KG1 (cell line): Measurements from ENCODE around the gene USP10.
"Not testable (repeated sequence)": the region's sequence is repeated elsewhere in the genome, so short reads cannot be mapped to it uniquely, and the experiment has no call there.

Experiments
- DNase-seq: peaks from one replicate; lab custom pipeline; 2025; lab: John Stamatoyannopoulos, UW

USP10 gene

DNA sequence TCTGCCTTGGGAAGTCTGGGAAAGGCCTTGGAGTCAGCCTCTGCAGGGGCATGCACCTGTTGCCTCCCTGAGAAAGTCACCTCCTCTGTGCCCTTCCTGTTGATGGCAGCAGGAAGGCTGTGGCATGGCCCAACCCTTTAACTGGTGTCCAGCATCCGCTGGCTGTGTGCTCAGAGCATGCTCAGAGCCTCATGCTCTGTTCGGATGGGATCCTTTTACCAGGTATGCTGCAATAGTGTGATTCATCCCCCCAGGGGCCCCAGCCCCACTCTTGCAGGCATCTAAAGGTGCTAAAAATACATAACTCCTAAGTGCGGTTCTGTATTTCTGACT, 26.6 kb upstream of the USP10 start:
- no peak for DNase-seq

DNA sequence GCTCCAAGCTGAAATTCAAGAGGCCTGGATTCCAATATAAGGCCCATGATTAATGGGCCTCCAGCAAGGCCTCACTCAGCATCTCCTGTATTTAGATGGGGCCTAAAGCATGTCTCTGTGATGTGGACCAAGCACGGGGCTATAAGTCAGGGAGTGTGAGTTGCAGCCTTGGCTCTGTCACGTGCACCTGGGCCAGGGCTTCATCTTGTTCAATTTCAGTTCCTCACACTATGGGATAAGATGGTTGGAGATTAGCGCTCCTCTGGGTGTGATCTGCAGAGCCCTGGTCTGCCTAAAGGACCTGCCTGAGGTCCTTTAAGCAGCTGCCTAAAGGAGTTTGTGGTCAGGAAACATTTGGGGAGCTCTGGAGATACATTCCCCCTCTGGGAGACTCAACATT, 26.2 kb upstream of the USP10 start:
- no peak for DNase-seq

- no peak for DNase-seq
Measured at GRCh38 chr16:84675423-84675822, 24.4 kb upstream of the USP10 start.

DNA sequence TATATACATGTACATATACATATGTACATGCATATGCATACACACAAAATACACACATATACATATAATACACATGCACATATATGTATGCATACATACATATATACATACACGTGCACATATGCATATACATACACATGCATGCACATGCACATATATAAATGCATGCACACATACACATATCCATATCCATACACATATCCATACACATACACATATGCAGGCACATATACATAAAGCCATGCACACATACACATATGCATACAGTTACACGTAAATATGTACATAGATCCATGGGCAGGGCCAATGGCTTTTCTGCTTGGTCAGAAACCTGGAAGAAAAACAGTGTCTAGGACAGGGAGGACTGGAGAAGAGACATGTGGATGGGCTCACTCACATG, 23.9 kb upstream of the USP10 start:
- DNase-seq: no peak

GRCh38 chr16:84677017-84677803, 22.6 kb upstream of the USP10 start:
- DNase-seq: no peak

DNA sequence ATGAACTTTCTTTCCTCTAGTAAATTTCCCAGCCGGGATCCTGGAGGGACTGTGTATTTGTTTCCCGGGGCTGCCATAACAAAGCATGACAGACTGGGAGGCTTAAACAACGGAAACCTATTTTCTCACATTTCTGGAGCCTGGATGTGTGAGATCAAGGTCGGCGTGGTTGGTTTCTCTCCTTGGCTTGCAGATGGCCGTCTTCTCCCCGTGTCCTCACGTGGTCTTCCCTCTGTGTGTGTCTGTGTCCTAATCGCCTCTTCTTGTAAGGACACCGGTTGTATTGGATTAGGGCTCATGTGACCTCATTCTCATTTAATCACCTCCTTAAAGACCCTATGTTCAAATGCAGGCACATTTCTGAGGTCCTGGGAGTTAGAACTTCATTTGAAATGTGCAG, 22.0 kb upstream of the USP10 start:
- DNase-seq: no peak

DNA sequence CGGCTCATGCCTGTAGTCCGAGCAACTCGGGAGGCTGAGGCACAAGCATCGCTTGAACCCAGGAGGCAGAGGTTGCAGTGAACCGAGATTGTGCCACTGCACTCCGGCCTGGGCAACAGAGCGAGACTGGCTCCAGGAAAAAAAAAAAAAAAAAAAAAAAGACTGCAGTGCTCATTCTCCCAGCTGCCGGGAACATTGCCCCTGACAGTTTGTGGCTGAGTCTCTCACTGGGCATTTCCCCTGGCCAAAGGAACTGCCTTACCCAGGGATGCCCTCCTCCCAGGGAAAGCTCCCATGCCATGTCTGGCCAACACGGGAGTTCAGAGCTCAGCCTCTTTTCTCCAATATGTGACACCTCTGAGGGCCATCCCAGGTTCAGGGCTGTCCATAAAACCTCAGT, 21.3 kb upstream of the USP10 start:
- DNase-seq: no peak

- DNase-seq: no peak
Measured at GRCh38 chr16:84680165-84680842, 19.5 kb upstream of the USP10 start.

GRCh38 chr16:84680843-84681629, 18.8 kb upstream of the USP10 start:
- no peak for DNase-seq

DNA sequence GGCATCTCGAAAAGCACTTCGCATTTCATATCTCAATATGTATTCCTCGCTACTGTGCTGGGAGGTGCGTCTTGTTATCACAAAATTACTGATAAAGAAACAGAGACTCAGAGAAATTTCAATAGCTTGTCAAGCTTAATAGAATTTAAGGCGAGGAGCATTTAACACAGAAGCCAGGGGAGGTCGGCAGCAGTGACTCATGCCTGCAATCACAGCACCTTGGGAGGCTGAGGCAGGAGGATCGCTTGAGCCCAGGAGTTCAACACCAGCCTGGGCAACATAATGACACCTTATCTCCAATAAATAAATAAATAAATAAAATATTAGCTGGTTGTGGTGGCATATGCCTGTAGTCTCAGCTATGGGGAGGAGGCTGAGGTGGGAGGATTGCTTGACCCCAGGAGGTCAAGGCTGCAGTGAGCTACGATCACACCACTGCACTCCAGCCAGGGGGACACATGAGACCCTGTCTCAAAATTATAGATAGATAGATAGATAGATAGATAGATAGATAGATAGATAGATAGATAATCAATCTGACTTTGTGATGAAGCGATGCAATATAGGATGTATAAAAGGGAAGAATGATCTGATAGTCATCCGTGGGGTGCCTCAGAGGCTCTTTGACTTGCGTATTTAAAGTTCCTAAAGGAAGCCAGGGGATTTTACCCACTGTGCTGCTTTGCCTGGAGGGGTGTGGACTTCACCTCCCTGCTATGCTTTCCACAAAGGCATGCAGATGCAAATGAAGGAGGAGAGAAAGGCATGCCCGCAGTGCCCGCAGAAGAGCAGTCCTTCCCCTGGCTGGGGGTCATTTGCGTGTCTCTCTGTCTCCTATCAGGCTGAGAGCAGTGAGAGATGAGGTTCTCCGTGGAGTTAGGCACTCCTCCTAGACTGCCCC, 15.9 kb upstream of the USP10 start:
- no peak for DNase-seq

GRCh38 chr16:84684592-84684965, 15.2 kb upstream of the USP10 start:
- DNase-seq: no peak

- no peak for DNase-seq
Measured at GRCh38 chr16:84685210-84685609, 14.6 kb upstream of the USP10 start.

GRCh38 chr16:84686707-84687298, 13.0 kb upstream of the USP10 start:
- DNase-seq: no peak

- no peak for DNase-seq
Measured at GRCh38 chr16:84687715-84688114, 12.1 kb upstream of the USP10 start.

DNA sequence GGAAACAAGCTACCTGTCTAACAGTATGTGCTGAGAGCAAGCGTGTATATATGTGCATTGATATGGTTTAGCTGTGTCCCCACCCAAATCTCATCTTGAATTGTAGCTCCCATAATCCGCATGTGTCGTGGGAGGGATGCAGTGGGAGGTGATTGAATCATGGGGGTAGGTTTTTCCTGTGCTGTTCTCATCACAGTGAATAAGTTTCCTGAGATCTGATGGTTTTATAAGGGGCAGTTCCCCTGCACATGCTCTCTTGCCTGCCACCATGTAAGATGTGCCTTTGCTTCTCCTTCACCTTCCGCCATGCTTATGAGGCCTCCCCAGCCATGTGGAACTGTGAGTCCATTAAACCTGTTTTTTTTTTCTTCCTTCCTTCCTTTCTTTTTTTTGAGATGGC, 11.6 kb upstream of the USP10 start:
- DNase-seq: not testable (repeated sequence)

- DNase-seq: no peak
Measured at GRCh38 chr16:84689111-84689510, 10.7 kb upstream of the USP10 start.

DNA sequence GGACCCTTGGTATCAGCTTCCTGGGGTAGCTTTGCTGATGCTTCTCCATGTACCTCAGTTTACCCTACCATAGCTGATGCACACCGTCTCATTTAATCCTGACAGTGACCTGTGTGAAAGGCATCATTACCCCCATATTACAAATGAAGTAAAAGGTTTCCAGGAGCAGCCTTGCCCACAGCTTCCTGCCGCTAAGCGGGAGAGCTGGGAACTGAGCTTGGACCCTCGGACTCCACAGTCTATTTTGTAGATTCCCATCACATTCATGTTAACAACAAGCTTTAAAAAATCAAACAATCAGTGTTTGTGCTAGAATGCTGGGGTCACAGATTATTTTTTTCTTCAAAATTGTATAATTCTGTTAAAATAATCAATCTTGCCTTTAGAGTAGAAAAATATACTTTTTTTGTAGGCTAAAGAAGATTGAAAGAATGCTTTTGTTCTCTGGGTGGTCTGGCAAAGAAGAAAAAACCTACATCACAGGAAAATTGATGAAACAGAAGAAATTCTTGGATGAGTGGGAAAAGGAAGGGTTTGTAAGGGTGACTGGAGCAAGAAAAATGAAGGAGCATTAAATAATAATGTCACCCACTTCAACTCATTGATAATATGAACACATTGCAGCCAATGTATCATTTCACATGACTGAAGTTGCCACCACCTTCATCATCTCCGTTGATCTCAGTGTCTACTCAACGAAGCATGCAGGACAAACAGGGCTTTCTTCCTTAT, 9.5 kb upstream of the USP10 start:
- DNase-seq: no peak

DNA sequence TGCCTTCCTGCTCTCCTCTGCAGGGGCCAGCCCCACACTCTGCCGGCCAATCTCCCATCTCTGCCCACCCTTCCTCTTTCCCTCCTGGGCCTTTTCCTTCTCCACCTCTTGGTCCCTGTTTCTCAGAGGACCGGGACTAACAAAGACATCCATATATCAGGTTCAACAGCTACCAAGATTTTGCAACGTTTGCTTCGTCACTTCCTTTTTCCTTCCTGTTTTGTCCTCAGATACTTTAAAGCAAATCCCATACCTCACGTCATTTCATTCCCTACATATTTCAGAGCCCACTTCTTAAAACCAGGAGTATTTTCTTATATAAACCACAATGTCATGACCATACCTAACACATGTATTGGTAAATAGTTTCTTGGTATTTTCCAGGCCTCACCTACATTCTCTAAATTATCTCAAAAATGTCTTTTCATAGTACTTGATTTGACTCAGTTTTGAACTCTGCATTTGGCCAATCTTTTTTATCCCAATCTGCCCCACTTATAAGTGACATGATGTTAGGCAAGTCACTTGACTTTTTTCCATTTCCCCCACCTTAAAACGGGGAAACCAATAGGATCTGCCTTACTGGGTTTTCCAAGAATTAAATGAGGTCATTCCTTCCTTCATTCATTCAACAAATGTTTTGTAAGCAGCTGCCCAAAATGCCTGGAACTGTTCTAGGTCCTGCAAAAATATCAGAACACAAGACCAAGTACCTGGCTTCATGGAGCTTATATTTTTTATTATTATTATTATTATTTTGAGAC, 7.2 kb upstream of the USP10 start:
- DNase-seq: no peak

- not testable (repeated sequence) for DNase-seq
Measured at GRCh38 chr16:84693869-84694268, 5.9 kb upstream of the USP10 start.

- DNase-seq: no peak
Measured at GRCh38 chr16:84694980-84695379, 4.8 kb upstream of the USP10 start.
